ENCODE data around the gene TAS2R38. TPM values are rescaled to one million over a fixed set of nuclear protein-coding genes. Genes with fewer than 3 reads are reported as not detected.
A peak's percentile ranks its signal among the peaks of the same experiment; 100 is the strongest.

Gene TAS2R38
- total RNA-seq, 4 donors from 2014 or later, result not detected

DNA sequence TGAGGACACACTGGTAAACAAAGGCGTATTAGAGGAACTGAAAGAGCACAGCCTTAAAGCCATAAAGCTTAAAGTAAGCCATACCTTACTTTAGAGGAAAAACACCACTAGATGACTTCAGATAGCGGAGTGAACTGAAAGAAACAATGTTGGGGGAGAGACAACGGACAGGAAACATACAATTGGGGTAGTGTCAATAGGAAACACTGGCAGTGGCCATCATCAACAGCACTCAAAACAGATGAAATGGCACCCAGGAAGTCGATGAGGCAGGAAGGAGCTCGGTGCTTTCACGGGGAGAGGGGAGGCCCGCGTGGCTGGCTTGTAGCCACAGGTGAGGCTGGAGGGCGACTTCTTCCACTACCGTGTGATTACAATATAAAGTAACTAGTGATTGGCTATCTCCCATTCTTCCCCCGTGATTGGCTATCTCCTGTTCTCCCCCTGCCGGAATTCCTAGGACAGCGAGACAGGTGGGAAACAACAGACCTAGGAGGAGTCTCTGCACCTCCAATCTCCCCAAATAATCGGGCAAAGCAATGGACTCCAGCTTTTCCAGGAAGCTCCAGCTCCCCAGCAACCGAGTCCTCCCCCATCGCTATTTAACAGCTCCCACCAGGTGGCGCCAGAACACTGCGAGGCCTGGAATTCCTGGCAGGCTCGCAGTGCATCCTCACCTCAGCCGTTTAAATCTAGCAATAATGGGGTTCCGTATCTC is 2.4 kb upstream of the TAS2R38 start:
- DNase-seq (ENCODE audit: extremely low spot score), result no peak
- H3K4me1 ChIP-seq, result no peaks in the 10 kb centered on the region
- no peaks in the 10 kb centered on the region for H3K9me3 ChIP-seq
- H3K27ac ChIP-seq (replicated peaks in 1 of 4), result no peak overlapping the region
- no peaks in the 10 kb centered on the region for H3K27me3 ChIP-seq
- intact Hi-C loops (cut with DNase I), result no loop called here
- TF ChIP-seq, protein P1, sequence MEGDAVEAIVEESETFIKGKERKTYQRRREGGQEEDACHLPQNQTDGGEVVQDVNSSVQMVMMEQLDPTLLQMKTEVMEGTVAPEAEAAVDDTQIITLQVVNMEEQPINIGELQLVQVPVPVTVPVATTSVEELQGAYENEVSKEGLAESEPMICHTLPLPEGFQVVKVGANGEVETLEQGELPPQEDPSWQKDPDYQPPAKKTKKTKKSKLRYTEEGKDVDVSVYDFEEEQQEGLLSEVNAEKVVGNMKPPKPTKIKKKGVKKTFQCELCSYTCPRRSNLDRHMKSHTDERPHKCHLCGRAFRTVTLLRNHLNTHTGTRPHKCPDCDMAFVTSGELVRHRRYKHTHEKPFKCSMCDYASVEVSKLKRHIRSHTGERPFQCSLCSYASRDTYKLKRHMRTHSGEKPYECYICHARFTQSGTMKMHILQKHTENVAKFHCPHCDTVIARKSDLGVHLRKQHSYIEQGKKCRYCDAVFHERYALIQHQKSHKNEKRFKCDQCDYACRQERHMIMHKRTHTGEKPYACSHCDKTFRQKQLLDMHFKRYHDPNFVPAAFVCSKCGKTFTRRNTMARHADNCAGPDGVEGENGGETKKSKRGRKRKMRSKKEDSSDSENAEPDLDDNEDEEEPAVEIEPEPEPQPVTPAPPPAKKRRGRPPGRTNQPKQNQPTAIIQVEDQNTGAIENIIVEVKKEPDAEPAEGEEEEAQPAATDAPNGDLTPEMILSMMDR (IDR thresholded peaks at IDR 0.05), result peak in 2 of 3 experiments; percentile 22 to 51
- no peak for TF ChIP-seq EP300 (IDR thresholded peaks at IDR 0.05)
- peak overlapping the region in 3 of 4 donors; percentile 9 to 26 (median 9) for H3K4me3 ChIP-seq
- no peaks in the 10 kb centered on the region for H3K36me3 ChIP-seq
- 22% methylated on average over 19 of the region's 21 CpGs for WGBS

DNA sequence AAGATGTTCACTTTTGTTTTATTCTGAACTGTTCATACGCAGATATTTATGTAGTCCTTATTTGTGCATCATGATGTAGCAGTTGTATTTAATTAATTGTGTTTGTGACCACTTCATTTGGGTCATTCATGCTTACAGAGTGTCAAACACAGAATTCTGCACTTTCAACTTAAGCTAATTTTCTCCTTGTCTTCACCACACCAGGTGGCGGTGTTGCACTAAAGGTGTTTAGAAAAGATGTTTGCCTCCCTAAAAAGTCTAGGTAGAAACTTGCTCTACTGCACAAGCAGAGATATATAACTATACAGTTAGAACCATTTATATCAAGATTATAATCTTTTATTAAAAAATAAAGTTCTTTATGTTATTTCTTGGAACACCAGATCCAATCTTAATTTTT is 1.3 kb upstream of the TAS2R38 start:
- no peak for DNase-seq (ENCODE audit: extremely low spot score)
- intact Hi-C loops (cut with DNase I), result no loop called here
- 74% methylated on average over 2 of the region's 2 CpGs for WGBS

DNA sequence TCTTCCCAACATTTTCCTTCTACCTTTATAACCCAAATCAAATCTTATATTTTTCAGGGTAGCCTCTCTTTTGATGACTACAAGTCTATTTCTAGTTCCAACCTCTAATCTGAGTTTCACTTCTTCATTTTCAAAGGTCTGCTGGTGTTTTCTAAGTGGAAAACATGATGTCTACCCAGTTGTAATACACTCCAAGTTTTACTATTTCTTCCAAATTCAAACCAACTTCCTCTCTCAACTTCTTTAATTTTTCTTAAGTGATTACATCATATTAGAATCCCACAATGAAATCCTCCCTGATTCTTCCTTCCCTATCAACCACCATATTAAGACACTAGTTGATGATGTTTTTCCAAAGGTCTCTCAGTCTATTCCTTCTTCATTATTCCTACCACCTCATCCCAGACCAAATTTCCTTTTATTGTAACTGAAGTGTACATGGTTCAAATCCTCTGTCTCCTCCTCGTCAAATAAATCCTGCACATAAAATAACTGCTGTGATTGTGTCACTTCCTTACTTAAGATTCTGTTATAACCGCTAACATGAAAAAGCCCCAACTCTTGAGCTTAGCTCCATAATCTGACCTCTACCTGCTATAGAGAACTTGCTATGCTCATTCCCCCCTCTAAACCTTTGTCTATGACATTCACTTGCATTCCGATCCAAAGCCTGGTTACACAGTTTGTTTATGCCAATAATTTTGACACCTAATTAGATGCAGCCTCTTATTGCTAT is 12.7 kb downstream of the TAS2R38 start:
- 73% methylated on average over 3 of the region's 3 CpGs for WGBS
- intact Hi-C loops (cut with DNase I), result no loop called here
- no peak for TF ChIP-seq POLR2AphosphoS5 (IDR thresholded peaks at IDR 0.05)
- no peaks in the 10 kb centered on the region for H3K4me1 ChIP-seq
- H3K9me3 ChIP-seq, result no peaks in the 10 kb centered on the region
- no peaks in the 10 kb centered on the region for H3K27me3 ChIP-seq
- no peak for DNase-seq (ENCODE audit: extremely low spot score)
- H3K27ac ChIP-seq (replicated peaks in 1 of 4), result no peak overlapping the region
- no peaks in the 10 kb centered on the region for H3K36me3 ChIP-seq
- no peak overlapping the region for H3K4me3 ChIP-seq

More for the DNA sequence above, 1.3 kb upstream of the TAS2R38 start:
- H3K4me3 ChIP-seq, result no peak overlapping the region
- no peaks in the 10 kb centered on the region for H3K27me3 ChIP-seq
- no peak overlapping the region for H3K27ac ChIP-seq (replicated peaks in 1 of 4)
- H3K4me1 ChIP-seq, result no peaks in the 10 kb centered on the region
- H3K36me3 ChIP-seq, result no peaks in the 10 kb centered on the region
- TF ChIP-seq EP300 (IDR thresholded peaks at IDR 0.05) (no peak), POLR2A (IDR thresholded peaks at IDR 0.05; ENCODE audit: low read depth) (no peak), POLR2AphosphoS5 (IDR thresholded peaks at IDR 0.05) (no peak)
- TF ChIP-seq, protein P1 (IDR thresholded peaks at IDR 0.05), result no peak
- H3K9me3 ChIP-seq, result no peaks in the 10 kb centered on the region

DNA sequence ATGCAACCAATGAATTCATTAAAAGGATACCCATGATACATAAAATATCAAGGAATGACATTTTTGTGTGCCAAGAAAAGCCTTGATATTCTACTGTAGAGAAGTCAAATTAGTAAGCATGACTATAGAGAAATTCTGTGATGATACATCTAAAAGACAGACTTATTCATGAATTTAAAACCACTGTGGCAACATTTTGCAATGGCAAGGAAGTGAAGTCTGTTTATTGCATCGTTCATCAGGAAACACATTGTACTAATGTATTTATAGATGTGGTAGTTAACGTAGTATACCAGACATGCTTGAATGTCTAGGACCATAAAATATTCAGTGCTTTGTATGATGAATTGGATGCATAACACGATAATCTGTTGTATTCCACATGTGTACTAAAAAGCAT is 17.5 kb downstream of the TAS2R38 start:
- TF ChIP-seq POLR2AphosphoS5 (IDR thresholded peaks at IDR 0.05), result no peak
- TF ChIP-seq, protein P1 (IDR thresholded peaks at IDR 0.05), result no peak
- no peaks in the 10 kb centered on the region for H3K4me1 ChIP-seq
- no peaks in the 10 kb centered on the region for H3K36me3 ChIP-seq
- no peaks in the 10 kb centered on the region for H3K9me3 ChIP-seq
- intact Hi-C loops (cut with DNase I), result no loop called here
- no peaks in the 10 kb centered on the region for H3K27me3 ChIP-seq
- WGBS, result 60% methylated on average over 3 of the region's 3 CpGs
- no peak for DNase-seq (ENCODE audit: extremely low spot score)
- no peak overlapping the region for H3K27ac ChIP-seq (replicated peaks in 1 of 4)
- H3K4me3 ChIP-seq, result no peak overlapping the region

DNA sequence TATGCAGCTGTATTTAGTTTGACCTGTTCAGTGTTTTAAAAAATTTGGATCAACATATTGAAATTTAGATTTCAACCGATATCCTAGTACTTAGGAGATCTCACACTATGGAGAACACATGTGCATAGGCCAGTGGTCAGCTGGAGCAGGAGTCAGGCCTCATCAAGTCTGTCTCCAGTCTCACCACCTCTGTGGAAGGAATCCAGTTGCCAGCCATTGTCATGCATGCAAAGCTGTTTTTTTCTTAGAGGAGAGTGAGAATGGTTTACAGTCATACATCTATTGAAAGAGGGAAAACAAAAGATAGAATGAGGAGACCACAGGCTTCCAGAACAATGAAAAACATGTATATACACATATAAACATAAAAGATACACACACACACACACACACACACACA is 19.2 kb downstream of the TAS2R38 start:
- no peaks in the 10 kb centered on the region for H3K4me1 ChIP-seq
- WGBS, result 75% methylated on average over 1 of the region's 1 CpG

More for the DNA sequence above, 19.2 kb downstream of the TAS2R38 start:
- no peaks in the 10 kb centered on the region for H3K9me3 ChIP-seq
- no peak for TF ChIP-seq EP300 (IDR thresholded peaks at IDR 0.05)
- TF ChIP-seq POLR2A (IDR thresholded peaks at IDR 0.05; ENCODE audit: low read depth), result no peak
- no peaks in the 10 kb centered on the region for H3K27me3 ChIP-seq
- intact Hi-C loops (cut with DNase I), result no loop called here
- DNase-seq (ENCODE audit: extremely low spot score), result no peak
- no peak overlapping the region for H3K4me3 ChIP-seq
- H3K27ac ChIP-seq (replicated peaks in 1 of 4), result no peak overlapping the region
- H3K36me3 ChIP-seq, result no peaks in the 10 kb centered on the region
